ENCODE results near the gene KIAA0825. TPM values are rescaled to one million over a fixed set of nuclear protein-coding genes. Genes with fewer than 3 reads are reported as not detected.
"Not testable (repeated sequence)": the region's sequence is repeated elsewhere in the genome, so short reads cannot be mapped to it uniquely, and the experiment has no call there.

The KIAA0825 gene
- total and polyA plus RNA-seq, 2 experiments from 2014 or later: 1.7 to 1.8 TPM

- Histone ChIP-seq H3K4me3 (no peak overlapping the region), H2AFZ (no peak overlapping the region), H4K20me1 (replicated peaks; ENCODE audit: insufficient read depth) (no peaks in the 10 kb centered on the region), H3F3A (replicated peaks; ENCODE audit: low read depth) (no peaks in the 10 kb centered on the region), H3K9me2 (ENCODE audit: insufficient read depth) (no peaks in the 10 kb centered on the region), H3K4me2 (no peak overlapping the region), H3K4me1 (ENCODE audit: insufficient read depth) (no peaks in the 10 kb centered on the region), H3K79me2 (replicated peaks; ENCODE audit: insufficient read depth) (no peaks in the 10 kb centered on the region), H3K27ac (ENCODE audit: low read depth) (no peak overlapping the region), H3K27me3 (ENCODE audit: insufficient read depth) (no peaks in the 10 kb centered on the region), H3K36me3 (ENCODE audit: insufficient read depth) (no peaks in the 10 kb centered on the region; the same call in 1 of the 2 replicates)
- ATAC-seq (no peak), DNase-seq (ENCODE audit: low spot score) (no peak)
- Mint-ChIP-seq H3K4me3 (no peak overlapping the region), H3K27me3 (ENCODE audit: insufficient read depth, low read depth, poor library complexity) (peaks cover 4% of the 10 kb centered on the region), H3K36me3 (ENCODE audit: low read depth) (no peaks in the 10 kb centered on the region; the same call in 2 of the 3 replicates), H3K9me3 (no peaks in the 10 kb centered on the region), H3K4me1 (no peaks in the 10 kb centered on the region), H3K27ac (no peak overlapping the region)
- TF ChIP-seq CREB1 (CRISPR knock-in tag; IDR thresholded peaks at IDR 0.05; ENCODE audit: low read depth): no peak
- no peak for TF ChIP-seq EZH2 (IDR thresholded peaks at IDR 0.05; ENCODE audit: low read depth, unreplicated experiment)
- TF ChIP-seq ZNF114 (CRISPR knock-in tag; IDR thresholded peaks at IDR 0.05): no peak
- TF ChIP-seq, protein P1, sequence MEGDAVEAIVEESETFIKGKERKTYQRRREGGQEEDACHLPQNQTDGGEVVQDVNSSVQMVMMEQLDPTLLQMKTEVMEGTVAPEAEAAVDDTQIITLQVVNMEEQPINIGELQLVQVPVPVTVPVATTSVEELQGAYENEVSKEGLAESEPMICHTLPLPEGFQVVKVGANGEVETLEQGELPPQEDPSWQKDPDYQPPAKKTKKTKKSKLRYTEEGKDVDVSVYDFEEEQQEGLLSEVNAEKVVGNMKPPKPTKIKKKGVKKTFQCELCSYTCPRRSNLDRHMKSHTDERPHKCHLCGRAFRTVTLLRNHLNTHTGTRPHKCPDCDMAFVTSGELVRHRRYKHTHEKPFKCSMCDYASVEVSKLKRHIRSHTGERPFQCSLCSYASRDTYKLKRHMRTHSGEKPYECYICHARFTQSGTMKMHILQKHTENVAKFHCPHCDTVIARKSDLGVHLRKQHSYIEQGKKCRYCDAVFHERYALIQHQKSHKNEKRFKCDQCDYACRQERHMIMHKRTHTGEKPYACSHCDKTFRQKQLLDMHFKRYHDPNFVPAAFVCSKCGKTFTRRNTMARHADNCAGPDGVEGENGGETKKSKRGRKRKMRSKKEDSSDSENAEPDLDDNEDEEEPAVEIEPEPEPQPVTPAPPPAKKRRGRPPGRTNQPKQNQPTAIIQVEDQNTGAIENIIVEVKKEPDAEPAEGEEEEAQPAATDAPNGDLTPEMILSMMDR (conservative IDR thresholded peaks at IDR 0.05; ENCODE audit: low read depth in 2 of 2): no peak
- no peak for TF ChIP-seq REST (IDR thresholded peaks at IDR 0.05; ENCODE audit: unreplicated experiment)
- TF ChIP-seq, protein P2, sequence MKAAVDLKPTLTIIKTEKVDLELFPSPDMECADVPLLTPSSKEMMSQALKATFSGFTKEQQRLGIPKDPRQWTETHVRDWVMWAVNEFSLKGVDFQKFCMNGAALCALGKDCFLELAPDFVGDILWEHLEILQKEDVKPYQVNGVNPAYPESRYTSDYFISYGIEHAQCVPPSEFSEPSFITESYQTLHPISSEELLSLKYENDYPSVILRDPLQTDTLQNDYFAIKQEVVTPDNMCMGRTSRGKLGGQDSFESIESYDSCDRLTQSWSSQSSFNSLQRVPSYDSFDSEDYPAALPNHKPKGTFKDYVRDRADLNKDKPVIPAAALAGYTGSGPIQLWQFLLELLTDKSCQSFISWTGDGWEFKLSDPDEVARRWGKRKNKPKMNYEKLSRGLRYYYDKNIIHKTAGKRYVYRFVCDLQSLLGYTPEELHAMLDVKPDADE (IDR thresholded peaks at IDR 0.05): no peak
- no peak for TF ChIP-seq ZNF462 (CRISPR knock-in tag; IDR thresholded peaks at IDR 0.05)
These were observed 493.3 kb downstream of the KIAA0825 start for GRCh38 chr5:94125107-94125506.

DNA sequence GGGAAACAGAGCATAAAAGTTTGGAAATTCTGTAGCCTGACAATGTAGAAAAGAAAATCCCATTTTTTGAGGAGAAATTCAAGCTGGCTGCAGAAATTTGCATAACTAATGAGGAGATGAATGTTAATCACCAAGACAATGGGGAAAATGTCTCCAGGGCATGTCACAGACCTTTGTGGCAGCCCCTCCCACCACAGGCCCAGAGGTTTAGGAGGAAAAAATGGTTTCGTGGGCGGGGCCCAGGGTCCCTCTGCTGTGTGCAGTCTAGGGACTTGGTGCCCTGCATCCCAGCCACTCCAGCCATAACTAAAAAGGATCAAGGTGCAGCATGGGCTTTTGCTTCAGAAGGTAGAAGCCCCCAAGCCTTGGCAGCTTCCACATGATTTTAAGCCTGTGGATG is 502.1 kb downstream of the KIAA0825 start:
- not testable (repeated sequence) for H3K36me3 ChIP-seq (ENCODE audit: insufficient read depth); H3F3A ChIP-seq (replicated peaks; ENCODE audit: low read depth); H3K4me1 Mint-ChIP-seq; DNase-seq (ENCODE audit: low spot score); H4K20me1 ChIP-seq (replicated peaks; ENCODE audit: insufficient read depth); H3K27ac ChIP-seq (ENCODE audit: low read depth); H3K4me2 ChIP-seq; ATAC-seq; H2AFZ ChIP-seq; H3K4me3 Mint-ChIP-seq; H3K27ac Mint-ChIP-seq; H3K79me2 ChIP-seq (replicated peaks; ENCODE audit: insufficient read depth); H3K27me3 Mint-ChIP-seq (ENCODE audit: insufficient read depth, low read depth, poor library complexity); H3K4me1 ChIP-seq (ENCODE audit: insufficient read depth); H3K9me2 ChIP-seq (ENCODE audit: insufficient read depth); H3K27me3 ChIP-seq (ENCODE audit: insufficient read depth); H3K4me3 ChIP-seq
- Mint-ChIP-seq H3K36me3 (ENCODE audit: low read depth) (peaks cover 20% of the 10 kb centered on the region), H3K9me3 (peaks cover 33% of the 10 kb centered on the region)

All from GM23338 (cell line).